ENCODE results near the gene STK10. TPM values are rescaled to one million over a fixed set of nuclear protein-coding genes. Genes with fewer than 3 reads are reported as not detected.

STK10 gene
- polyA plus RNA-seq, 1 of the 3 experiments (the other 2 are of a cell fraction): 11.0 TPM

GRCh38 chr5:172172912-172173563 lies 15.0 kb downstream of the STK10 start:
- H3K27ac ChIP-seq (ENCODE audit: low read depth in 2 of 2, low read length in 1 of 2): peak overlapping the region in 1 of 2 experiments; percentile 8; a peak in 1 of 4 replicates
- 77% methylated on average over 9 of the region's 12 CpGs for WGBS (ENCODE audit: low lambda C conversion rate)
- no peaks in the 10 kb centered on the region for H3K9me2 ChIP-seq
- no peaks in the 10 kb centered on the region for H3K36me3 ChIP-seq (replicated peaks in 1 of 2; ENCODE audit: control insufficient read depth in 1 of 2, insufficient read depth in 2 of 2, low read length in 1 of 2)
- H3K9me3 ChIP-seq: no peaks in the 10 kb centered on the region
- H3K4me3 ChIP-seq (ENCODE audit: low read depth in 2 of 2, low read length in 1 of 2): no peak overlapping the region
- no peaks in the 10 kb centered on the region for H3F3A ChIP-seq (replicated peaks; ENCODE audit: insufficient read depth)
- ChIA-PET POLR2A (no interaction called here), CTCF (interaction anchor here (0.8 to 2.2 kb wide), 3 partner anchors 11 to 67 kb away, joined by 3 to 17 read pairs (median 5); partner anchors contain the start of gene STK10)
- peak; percentile 58 for DNase-seq
- peaks cover 12% of the 10 kb centered on the region; the same call in 1 of the 2 replicates for H4K20me1 ChIP-seq (ENCODE audit: insufficient read depth)
- H2AFZ ChIP-seq (ENCODE audit: low read depth): no peak overlapping the region
- TF ChIP-seq SMC3 (IDR thresholded peaks at IDR 0.05; ENCODE audit: low read depth, low read length): no peak
- no peak for TF ChIP-seq NRF1 (IDR thresholded peaks at IDR 0.05; ENCODE audit: low read depth, low read length)
- no peak for TF ChIP-seq REST (IDR thresholded peaks at IDR 0.05; ENCODE audit: low read depth, low read length)
- TF ChIP-seq TCF12 (IDR thresholded peaks at IDR 0.05): no peak
- TF ChIP-seq RCOR1 (IDR thresholded peaks at IDR 0.05; ENCODE audit: low read length): no peak
- TF ChIP-seq, protein P1, sequence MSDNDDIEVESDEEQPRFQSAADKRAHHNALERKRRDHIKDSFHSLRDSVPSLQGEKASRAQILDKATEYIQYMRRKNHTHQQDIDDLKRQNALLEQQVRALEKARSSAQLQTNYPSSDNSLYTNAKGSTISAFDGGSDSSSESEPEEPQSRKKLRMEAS (IDR thresholded peaks at IDR 0.05; ENCODE audit: low read depth): no peak
- TF ChIP-seq TEAD4 (IDR thresholded peaks at IDR 0.05; ENCODE audit: borderline replicate concordance, insufficient read depth): no peak
- TF ChIP-seq GATA2 (CRISPR knock-in tag; IDR thresholded peaks at IDR 0.05): no peak
- no peak overlapping the region for H3K9ac ChIP-seq
- H3K4me1 ChIP-seq (ENCODE audit: control insufficient read depth in 1 of 2, insufficient read depth in 2 of 2, low read depth in 1 of 2, low read length in 1 of 2): peaks cover 0 to 11% of the 10 kb centered on the region in 2 experiments; a peak in 1 of 4 replicates
- no peaks in the 10 kb centered on the region for H3K27me3 ChIP-seq (ENCODE audit: insufficient read depth)
- peaks cover 39% of the 10 kb centered on the region; the same call in 1 of the 2 replicates for H3K79me2 ChIP-seq (ENCODE audit: insufficient read depth)
- H3K4me2 ChIP-seq: no peak overlapping the region

GRCh38 chr5:172171118-172171517 lies 16.9 kb downstream of the STK10 start:
- CTCF ChIA-PET: no interaction called here

More at GRCh38 chr5:172171118-172171517, 16.9 kb downstream of the STK10 start:
- 91% methylated on average over 8 of the region's 8 CpGs for WGBS (ENCODE audit: low lambda C conversion rate)
- H3K4me1 ChIP-seq (ENCODE audit: control insufficient read depth in 1 of 2, insufficient read depth in 2 of 2, low read depth in 1 of 2, low read length in 1 of 2): peaks cover 0 to 11% of the 10 kb centered on the region in 2 experiments; a peak in 1 of 4 replicates
- no peaks in the 10 kb centered on the region for H3F3A ChIP-seq (replicated peaks; ENCODE audit: insufficient read depth)
- no peak overlapping the region for H2AFZ ChIP-seq (ENCODE audit: low read depth)
- no peaks in the 10 kb centered on the region for H3K9me3 ChIP-seq
- POLR2A ChIA-PET: no interaction called here
- peaks cover 16% of the 10 kb centered on the region for H4K20me1 ChIP-seq (ENCODE audit: insufficient read depth)
- H3K9ac ChIP-seq: no peak overlapping the region
- no peaks in the 10 kb centered on the region for H3K9me2 ChIP-seq
- no peak overlapping the region for H3K27ac ChIP-seq (ENCODE audit: low read depth in 2 of 2, low read length in 1 of 2)
- H3K4me3 ChIP-seq (ENCODE audit: low read depth in 2 of 2, low read length in 1 of 2): no peak overlapping the region
- no peaks in the 10 kb centered on the region for H3K27me3 ChIP-seq (ENCODE audit: insufficient read depth)
- no peak for DNase-seq
- TF ChIP-seq FOSL2 (IDR thresholded peaks at IDR 0.05; ENCODE audit: borderline replicate concordance, low read depth) (no peak), RCOR1 (IDR thresholded peaks at IDR 0.05; ENCODE audit: low read length) (no peak), USF2 (IDR thresholded peaks at IDR 0.05; ENCODE audit: borderline replicate concordance, low read depth, low read length) (no peak), IRF3 (IDR thresholded peaks at IDR 0.05; ENCODE audit: low read depth, low read length) (no peak), FOXM1 (IDR thresholded peaks at IDR 0.05; ENCODE audit: low read depth) (no peak), GATA2 (CRISPR knock-in tag; IDR thresholded peaks at IDR 0.05) (no peak), RAD21 (IDR thresholded peaks at IDR 0.05; ENCODE audit: low read length) (no peak), EP300 (IDR thresholded peaks at IDR 0.05; ENCODE audit: borderline replicate concordance in 1 of 2, low read depth in 1 of 2, low read length in 1 of 2) (no peak), ELF1 (IDR thresholded peaks at IDR 0.05) (no peak), RXRA (IDR thresholded peaks at IDR 0.05; ENCODE audit: borderline replicate concordance, low read depth) (no peak), POLR2AphosphoS5 (IDR thresholded peaks at IDR 0.05; ENCODE audit: low read depth, low read length) (no peak), TAF1 (IDR thresholded peaks at IDR 0.05; ENCODE audit: borderline replicate concordance, low read depth, low read length) (no peak), SIN3A (IDR thresholded peaks at IDR 0.05; ENCODE audit: borderline replicate concordance, low read depth, low read length) (no peak)
- TF ChIP-seq, protein P2, sequence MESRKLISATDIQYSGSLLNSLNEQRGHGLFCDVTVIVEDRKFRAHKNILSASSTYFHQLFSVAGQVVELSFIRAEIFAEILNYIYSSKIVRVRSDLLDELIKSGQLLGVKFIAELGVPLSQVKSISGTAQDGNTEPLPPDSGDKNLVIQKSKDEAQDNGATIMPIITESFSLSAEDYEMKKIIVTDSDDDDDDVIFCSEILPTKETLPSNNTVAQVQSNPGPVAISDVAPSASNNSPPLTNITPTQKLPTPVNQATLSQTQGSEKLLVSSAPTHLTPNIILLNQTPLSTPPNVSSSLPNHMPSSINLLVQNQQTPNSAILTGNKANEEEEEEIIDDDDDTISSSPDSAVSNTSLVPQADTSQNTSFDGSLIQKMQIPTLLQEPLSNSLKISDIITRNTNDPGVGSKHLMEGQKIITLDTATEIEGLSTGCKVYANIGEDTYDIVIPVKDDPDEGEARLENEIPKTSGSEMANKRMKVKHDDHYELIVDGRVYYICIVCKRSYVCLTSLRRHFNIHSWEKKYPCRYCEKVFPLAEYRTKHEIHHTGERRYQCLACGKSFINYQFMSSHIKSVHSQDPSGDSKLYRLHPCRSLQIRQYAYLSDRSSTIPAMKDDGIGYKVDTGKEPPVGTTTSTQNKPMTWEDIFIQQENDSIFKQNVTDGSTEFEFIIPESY (IDR thresholded peaks at IDR 0.05; ENCODE audit: borderline replicate concordance, low read depth): no peak
- H3K4me2 ChIP-seq: no peak overlapping the region
- H3K79me2 ChIP-seq (ENCODE audit: insufficient read depth): peaks cover 22% of the 10 kb centered on the region
- H3K36me3 ChIP-seq (replicated peaks in 1 of 2; ENCODE audit: control insufficient read depth in 1 of 2, insufficient read depth in 2 of 2, low read length in 1 of 2): no peaks in the 10 kb centered on the region
